Left colon (tissue), 2 donors: ENCODE measurements around the gene ERN1. TPM values are rescaled to one million over a fixed set of nuclear protein-coding genes. Genes with fewer than 3 reads are reported as not detected.
"Not testable (repeated sequence)": the region's sequence is repeated elsewhere in the genome, so short reads cannot be mapped to it uniquely, and the experiment has no call there.

Source experiments
- ATAC-seq: fragments of 200-7000 bp; cut with Tn5 transposase; one replicate; pipeline ENCODE4 v1.9.1; 2020; ENCODE audit warnings: mild to moderate bottlenecking, moderate library complexity
- DNase-seq, 2 donors: peaks; one replicate each; pipeline ENCODE4 v3.0.0-alpha.2; 2020
- intact Hi-C, 2 donors: fragments of 100-400 bp; cut with DNase I in 1 of 2; cut with micrococcal nuclease in 1 of 2; formaldehyde crosslinking; loops; one replicate each; pipeline versions ENCODE4 v1.11.2 to v1.14.0; 2022; cut with DNase I, micrococcal nuclease
- long read RNA-seq: library from polyadenylated mRNA; unstranded; transcript quantifications from one replicate; pipeline ENCODE4 v2.0.0, GENCODE V29; 2021
- total RNA-seq, 2 donors: library from RNA; stranded (reverse); fragmentation: NEBNext Ultra II Directional; extraction: Animal tissue kit (Norgen Biotek cat#: 25700); gene quantifications; one replicate each; pipeline ENCODE4 v1.2.1, GENCODE V29; 2021
- donor health status: DM: no; HTN: no; CAD: no.
- donor health status: DM: yes; HTN: yes; CAD: no.

Gene ERN1
- total RNA-seq: 10 to 100 TPM; 19.9 to 25.6 TPM
- long read RNA-seq, partial matches to known transcripts: 7 of 12 reads
- long read RNA-seq, other reads (novel, unspliced or antisense): 1 of 12 reads

DNA sequence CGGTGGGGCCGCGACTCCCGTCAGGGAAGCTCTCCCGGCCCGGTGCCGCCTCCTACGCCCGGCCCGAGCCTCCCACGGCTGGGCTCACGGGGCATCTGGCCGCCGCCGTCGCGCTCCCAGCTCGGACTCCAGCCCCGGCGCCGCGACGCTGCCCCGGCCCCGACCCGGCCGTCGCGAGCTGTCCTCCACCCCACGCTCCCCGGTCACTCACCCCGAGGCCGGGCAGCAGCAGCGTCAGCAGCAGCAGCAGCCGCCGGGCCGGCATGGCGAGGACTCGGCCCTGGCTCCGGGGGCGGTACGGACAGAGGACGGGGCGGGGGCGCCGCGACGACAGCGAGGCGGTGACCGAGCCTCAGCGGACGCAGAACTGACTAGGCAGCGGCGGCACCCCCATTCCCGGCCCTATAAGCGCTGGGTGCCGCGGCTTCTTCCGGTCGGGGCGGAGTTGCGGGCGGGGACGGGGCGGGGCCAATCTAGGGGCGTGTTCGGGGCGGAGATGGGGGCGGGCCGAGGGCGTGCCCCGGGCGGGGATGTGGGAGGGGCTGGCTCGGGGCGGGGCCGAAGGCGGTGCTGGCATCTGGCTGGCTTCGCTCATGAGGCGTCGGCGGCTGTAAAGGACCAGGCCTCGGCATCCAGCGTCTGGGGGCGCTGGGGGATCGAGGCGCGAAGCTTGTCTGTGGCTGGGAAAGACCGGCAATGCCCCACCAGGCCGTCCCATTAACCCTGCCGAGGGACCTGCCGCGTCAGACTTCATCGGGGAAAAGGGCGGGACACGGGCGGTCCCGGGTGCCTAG is at the start of gene ERN1:
TSS of gene ERN1 (minus strand) at position 380 of the 794 bp plus-strand sequence. CDS start at position 265, 115 bp downstream.
- DNase-seq (peak; percentile 92 to 95), ATAC-seq (peak; percentile 91)
- intact Hi-C loops: loop anchor here (10.0 kb wide), 3 partner anchors 65 to 215 kb away; partner anchors contain the start of genes CSHL1 (in 2 of the 2) and GH1 (in 2 of the 2)

DNA sequence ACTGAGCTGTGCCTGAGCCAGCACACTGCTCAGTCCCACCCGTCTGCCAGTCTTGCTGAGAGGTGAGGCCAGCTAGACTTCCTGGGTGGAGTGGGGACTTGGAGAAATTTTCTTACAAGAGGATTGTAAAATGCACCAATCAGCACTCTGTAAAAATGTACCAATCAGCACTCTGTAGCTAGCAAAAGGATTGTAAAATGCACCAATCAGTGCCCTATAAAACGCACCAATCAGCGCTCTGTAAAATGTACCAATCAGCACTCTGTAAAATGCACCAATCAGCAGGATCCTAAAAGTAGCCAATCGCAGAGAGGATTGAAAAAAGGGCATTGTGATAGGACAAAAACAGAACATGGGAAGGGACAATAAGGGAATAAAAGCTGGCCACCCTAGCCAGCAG is 49.1 kb upstream of the ERN1 start:
- DNase-seq, intact Hi-C loops, ATAC-seq: not testable (repeated sequence)

DNA sequence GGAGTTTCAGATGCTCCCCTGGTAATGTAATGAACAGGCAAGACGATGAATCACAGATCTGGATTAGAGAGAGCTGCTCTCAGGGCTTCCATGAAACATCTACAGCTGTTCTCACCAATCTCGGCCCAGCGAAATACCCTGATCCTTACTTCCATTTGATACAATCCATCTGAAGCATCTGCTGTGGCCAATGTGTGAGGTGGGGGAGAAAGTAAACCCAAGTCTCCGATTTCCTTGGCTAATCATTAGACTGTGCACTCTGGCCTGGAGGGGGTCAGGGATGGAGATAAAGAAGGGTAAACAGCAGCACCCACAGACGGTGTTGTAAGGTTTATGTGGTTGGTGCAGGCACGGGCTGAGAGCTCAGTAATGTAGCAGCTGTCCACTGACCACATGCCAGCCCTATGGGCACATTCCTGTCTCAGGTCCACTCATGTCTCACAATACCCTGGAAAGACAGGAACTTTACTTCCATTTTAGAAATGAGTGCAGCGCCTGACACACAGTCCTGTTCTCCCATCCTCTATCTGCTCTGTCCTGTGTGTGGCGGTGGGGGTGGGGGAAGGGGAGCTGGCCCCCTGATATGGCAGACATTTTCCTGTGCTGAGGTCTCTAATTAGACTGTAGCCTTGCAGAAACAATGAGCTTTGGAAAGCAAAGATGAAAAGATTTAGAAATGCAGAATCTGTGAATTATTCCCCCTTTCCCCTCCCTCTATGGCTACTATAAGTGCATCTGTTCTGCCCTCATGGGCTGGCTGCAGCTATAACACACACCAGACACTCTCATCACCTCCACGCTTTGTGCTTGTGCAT is 48.3 kb upstream of the ERN1 start:
- DNase-seq (no peak), ATAC-seq (no peak)
- intact Hi-C loops: no loop called here

DNA sequence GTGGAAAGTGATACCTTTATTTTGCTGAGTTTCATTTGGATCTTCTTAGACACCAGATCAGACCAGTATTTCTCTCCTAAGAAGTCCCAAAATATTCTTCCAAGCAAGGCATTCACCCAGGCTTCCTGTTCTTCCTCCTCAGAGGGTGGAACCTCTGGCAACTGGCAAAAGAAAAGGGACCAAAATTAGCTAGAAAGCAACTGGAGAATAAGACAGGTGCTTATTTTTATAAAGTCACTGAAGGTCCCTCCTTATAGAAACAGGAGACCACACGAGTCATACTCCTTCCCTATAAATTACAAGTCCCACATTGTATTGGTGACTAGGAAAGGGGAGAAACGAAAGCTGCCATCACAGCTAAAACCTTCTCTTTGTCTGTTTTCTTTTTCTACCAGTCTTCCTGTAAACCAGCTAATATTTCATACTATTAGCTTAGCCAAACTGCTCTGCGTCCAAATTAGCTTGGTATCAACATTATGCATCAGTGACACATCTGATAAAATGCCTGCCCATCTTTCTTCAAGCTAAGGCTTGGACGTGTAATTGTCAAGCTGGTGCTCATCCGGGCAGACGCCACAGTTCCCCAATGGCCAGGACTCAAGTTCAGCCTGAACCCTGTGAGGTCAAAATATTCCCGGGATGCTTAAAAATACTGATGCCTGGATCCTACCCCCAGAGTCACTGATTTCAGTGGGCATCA is 47.5 kb upstream of the ERN1 start:
- ATAC-seq (no peak), DNase-seq (no peak)
- intact Hi-C loops: no loop called here

DNA sequence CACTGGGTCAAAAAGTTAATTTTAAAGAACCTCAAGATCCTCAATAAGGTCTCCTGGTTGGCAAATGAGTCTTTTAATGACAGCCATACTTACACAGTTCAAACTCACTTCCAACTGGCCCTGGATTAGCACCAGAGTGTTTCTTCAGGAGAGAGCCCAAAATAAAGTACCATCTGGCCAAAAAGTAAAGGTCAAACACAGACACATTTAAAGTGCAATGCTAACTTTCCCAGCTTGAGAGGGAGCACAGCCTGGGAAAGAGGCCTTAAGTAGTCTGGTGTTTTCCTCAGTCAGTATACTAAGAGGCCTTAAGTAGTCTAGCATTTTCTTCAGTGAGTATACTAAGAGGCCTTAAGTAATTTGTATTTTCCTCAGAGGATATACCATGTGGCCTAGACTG is 46.6 kb upstream of the ERN1 start:
- intact Hi-C loops: no loop called here
- ATAC-seq: no peak
- no peak for DNase-seq

DNA sequence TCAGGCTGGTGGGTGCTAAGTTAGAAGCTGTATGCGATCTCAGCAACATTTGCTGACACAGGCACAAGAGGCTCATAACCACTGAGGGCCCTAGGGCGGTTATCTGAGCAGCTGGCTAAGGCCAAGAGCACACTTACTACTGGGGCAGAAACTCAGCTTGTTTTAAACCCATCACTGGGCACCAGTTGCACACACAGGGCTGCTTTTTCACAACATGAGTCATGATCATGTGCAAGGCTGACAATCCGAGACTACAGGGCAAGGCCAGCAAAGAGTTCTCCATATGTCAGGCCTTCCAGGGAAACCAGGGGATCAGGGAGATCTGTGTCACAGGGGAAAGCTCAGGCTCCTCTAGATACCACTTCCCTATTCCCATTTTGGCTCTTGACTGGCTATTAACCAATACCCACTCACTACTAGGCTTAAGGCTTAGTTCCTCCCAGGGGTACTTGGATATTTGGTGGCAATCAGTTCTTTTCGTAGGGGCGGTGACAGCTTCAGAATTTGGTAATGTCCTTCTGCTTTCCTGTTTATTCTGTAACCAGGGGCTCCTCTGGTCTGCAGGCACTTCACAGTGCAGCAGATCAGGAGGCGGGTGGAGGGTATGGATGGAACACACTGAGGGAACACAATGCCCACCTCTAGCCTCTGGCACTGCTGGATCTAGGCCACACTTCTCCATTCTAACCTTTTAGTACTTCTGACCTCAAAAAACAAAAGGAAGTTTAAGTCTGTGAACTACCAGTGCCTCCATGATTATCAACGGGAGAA is 44.9 kb upstream of the ERN1 start:
- DNase-seq (no peak), ATAC-seq (no peak)
- intact Hi-C loops: no loop called here

DNA sequence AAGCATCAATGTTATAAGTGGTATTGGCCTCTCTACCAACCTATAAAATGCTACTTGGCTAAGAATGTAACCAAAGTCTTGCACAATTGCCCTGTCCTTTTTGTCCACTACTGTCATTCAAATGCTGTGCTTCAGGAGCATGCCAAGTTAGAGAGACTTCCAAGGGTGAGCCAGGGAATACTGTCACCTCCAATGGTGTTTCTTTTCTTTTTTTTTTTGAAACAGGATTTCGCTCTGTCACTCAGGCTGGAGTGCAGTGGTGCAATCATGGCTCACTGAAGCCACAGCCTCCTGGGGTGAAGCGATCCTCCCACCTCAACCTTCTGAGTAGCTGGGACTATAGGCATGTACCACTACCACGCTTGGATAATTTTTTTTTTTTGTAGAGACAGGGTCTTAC is 43.7 kb upstream of the ERN1 start:
- ATAC-seq (no peak), DNase-seq (no peak)
- intact Hi-C loops: no loop called here

DNA sequence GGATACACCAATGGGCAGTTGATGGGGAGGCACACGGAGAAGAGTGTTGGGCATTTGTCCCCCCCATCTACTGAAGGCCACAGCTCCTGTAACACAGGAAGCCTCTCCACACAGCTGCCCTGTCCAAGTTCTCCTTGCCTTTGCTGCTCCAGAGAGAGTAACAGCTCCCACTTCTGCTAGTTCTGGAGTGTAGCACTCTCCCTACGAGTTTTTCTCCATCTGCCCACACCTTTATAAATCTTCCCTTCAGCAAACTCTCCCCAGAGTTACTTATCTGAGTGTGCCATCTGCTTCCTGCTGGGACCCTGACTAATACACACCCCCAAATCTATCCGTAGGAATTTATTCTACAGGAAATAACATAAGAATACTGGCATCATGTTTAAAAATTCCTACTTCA is 42.6 kb upstream of the ERN1 start:
- no peak for ATAC-seq
- DNase-seq: no peak
- intact Hi-C loops: no loop called here

DNA sequence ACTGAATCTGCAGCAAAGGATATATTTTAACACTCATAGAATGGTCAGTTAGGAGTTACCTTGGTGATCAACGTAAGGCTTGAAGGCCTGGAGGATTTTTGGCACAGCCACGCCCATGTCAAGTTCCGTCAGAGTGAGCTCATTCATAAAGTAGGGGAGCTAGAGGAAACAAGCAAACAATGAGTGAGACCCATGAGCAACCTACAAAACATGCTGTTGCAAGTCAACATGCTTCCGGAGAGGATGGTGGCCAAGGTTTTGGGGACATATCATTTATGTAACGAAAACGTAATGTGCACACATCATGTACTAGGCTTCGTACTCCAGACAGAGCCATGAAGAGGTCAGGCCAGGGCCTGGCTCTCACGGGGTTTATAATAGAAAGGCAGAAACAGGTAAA is 41.1 kb upstream of the ERN1 start:
- ATAC-seq (no peak), DNase-seq (no peak)
- intact Hi-C loops: no loop called here

DNA sequence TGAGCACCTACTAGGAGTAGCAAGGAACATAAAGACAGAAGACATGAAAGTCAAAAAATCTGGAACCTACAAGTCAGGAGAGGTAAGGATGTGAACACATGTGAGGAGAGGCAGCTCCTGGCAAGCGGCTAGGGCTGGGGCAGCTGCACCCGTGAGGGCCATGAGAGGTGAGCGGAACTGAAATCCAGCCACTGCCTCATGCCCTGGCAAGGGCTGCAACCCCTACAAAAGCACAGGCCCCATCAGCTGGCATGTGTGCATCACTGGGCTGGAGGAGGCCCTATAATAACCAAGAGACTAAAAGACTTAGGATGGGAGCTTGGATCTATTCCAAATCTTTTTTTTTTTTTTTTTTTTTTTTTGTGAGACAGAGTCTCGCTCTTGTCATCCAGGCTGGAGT is 40.3 kb upstream of the ERN1 start:
- no peak for DNase-seq
- intact Hi-C loops: no loop called here

DNA sequence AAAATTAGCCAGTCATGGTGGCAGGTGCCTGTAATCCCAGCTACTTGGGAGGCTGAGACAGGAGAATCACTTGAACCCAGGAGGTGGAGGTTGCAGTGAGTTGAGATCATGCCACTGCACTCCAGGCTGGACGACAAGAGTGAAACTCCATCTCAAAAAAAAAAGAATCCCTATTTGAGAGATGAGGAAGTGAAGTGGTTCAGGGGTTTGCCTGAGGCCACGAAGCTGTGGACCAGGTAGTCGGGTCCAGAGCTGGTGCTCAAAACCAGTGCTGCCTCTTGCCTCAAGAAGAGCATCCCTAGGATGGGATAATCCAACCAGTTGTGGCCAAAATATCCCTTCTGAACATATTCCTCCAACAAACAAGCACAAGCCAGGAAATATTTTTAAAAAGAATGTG is 37.7 kb upstream of the ERN1 start:
- intact Hi-C loops, ATAC-seq, DNase-seq: not testable (repeated sequence)

More for the DNA sequence above, 40.3 kb upstream of the ERN1 start:
- no peak for ATAC-seq

DNA sequence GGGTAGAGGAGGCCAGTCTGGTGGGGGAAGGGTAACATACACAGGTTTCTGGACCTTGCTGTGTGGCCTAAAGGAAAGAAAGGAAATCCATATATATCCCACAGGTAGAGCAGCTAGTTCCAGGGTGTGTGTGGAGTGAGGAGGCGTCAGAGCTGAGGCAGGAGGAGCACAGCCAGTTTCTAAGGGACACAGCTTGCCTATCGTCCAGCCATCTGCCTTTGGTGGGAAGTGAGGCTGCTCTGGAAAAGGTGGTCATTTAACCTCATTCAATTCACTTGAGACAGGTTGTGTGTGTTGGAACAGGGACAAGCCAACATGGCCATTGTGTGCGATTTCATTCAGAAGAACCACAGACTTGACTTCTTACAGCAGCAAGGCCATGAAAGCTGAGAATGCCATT is 36.9 kb upstream of the ERN1 start:
- intact Hi-C loops: no loop called here
- no peak for DNase-seq
- no peak for ATAC-seq

DNA sequence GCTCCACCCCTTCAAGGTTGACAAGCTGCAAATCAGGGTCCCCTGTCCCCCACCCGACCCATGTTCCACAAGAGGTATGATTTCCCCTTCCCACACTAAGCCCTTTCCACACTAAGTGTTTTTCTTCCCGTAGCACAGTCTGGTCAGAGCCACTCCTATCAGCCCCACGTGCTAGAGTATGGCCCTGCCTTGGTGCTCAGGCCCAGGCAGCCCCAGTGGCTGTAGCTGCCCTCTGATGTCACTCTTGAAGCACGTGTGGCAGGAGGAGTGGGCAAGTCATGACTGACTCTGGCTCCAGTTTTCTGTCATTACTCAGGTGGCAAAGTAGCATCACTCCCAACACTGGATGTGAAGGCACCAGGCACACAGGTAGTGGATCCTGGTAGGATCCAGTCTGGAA is 35.4 kb upstream of the ERN1 start:
- DNase-seq (no peak), ATAC-seq (no peak)
- intact Hi-C loops: no loop called here

DNA sequence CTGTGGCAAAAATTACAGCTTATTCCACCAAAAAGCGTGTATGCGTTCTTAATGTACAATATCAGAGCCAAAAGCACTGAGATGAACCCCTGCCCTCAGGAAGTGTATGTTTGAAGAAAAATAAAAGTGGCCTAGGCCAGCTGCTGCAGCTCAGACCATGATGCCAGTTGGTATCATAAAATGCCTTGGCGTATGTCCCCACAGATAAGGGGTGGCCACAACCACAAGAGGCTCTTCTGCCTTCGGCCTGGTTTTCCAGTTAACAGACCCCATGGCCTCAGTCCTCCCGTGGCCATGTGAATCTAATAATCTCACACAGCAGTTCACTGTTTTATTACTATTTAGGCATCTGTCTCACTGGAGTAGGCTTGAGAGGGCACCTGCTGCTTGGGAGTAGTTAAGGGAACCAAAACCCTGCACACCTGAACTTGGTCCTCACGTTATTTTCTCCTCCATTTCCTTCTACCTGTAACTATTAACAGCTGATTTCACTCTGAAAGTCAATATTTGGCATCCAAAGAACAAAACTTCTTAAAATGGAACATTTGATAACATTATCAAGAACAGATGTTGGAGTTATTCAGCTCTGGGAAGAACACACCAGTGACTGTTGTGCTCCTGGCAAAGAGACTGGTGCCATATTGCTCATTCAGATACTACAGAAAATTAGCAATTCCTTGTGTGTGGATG is 34.8 kb upstream of the ERN1 start:
- no peak for DNase-seq
- intact Hi-C loops: no loop called here

DNA sequence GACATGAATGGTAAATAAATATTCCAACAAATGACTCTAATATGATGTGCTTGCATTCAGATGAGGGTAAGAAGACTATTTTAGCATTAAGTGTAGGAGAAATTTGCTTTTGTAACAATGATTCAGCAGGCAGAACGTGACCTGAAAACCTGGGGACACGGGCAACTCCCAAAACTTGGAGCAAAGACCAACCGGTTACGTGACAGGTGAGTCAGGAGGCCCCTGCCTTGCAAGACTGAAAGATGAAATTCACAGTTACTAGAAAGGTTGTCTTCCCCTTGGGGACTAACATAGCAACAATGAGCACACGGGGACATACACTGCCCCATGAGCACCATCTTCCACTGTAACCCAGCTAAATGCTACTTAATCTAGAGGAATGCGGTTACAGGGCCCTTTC is 33.5 kb upstream of the ERN1 start:
- DNase-seq (no peak), ATAC-seq (no peak)
- intact Hi-C loops: no loop called here

More for the DNA sequence above, 34.8 kb upstream of the ERN1 start:
- no peak for ATAC-seq

DNA sequence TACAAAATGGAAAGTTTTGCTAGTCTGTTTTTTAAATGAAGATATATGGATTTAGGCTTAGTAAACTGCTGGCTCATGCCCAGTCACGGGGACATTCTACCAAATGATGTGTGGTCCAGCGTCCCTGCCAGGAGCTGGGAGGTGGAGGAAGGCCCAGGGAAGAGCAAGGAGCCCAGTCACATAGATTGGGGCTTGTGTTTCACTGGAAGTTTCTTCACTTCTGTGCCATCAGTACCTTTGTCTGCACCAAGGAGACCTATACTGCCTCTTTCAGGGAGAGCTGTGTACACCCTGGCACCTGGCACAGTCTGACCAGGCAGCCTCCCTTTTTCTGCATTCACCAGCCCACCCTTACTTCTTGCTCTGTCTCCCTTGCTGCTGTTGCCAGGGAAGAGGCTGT is 32.6 kb upstream of the ERN1 start:
- intact Hi-C loops: no loop called here
- ATAC-seq (no peak), DNase-seq (no peak)

DNA sequence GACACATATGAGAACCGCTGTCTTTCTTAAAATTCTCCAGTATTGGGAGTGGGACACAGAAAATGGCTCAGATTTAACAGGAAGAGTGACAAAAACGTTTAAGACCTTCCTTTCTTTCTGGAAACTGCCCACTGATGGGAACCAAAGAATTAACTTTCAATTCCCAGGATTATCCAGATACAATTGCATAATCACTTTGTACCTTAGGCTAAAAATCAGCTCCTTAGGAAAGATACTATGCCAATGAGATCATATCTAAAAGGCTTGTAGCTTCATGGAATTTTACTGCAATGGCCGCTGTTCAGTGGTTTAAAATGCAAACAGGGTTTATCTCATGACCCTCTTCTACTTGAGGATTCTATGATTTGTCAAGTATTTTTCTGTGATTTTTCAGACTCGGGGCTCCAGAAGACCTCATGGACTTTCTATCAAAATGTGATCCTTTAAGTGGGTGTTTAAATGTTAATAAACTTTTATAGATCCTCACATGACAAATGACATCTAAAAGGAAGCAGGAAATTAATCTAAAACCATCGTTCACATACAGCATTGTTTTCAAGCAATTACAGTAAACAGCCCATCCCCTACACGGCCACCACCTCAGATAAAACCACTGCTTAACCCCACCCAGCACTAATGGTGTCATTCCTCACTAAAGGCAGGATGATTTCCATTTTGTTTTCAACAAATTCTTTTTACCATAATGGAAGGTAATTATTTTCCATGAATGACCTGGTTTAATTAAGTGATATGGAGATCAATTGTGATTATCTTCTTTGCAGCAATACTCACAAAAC is 31.6 kb upstream of the ERN1 start:
- ATAC-seq (no peak), DNase-seq (no peak)
- intact Hi-C loops: no loop called here
